GM19025 (cell line): ENCODE results near the gene TAF3.

ENCODE experiments used
- ATAC-seq: cut with Tn5 transposase; IDR thresholded peaks from one replicate; pipeline ENCODE4 v1.9.1; 2021; ENCODE audit warnings: mild to moderate bottlenecking, low read depth, moderate library complexity; ENCODE audit not compliant: unreplicated experiment

Gene TAF3

DNA sequence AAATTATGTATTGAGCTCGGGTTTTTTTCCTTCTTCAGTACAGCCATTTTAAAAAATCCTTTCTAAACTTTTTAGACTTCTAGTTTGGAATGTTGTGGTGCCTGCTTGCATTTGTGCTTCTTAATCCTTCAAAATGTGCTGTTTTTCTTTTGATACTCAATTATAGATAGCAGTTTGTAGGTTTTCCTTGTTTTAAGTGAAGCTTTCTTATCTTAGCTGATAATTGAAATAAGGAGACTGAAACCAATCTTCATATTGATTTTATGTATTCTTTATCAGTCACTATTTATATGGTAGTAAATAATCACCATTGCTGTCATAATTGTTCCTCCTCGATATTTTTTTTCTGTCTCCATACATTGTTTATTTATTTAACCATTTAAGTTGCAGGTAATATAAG lies 56.6 kb downstream of the TAF3 start:
- ATAC-seq = no peak

DNA sequence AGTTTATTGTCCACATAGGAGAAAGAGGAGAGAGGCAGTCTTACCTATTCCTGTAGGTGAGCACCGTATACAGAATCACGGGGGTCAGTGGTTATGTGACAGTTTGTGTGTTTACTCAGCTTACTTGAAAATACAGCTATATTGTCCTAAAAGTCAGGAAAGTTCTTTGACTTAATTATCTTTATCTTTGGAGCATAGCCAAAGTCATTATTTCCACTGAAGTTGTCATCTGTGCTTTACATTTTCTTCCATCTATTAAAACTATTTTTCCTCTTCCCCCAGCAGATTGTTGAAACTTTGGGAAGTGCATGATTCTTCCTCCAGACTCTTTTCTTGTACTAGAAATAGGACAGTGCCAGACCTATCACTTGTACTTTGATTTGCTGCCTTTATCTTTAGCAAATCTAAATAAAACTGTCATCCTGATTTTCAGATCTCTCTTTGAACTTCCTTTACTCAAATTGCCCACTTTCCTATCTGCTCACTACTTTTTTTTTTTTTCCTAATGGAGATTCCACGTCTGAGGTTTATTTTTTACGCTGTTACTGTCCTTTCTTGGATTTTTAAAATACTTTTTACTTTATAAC lies 58.3 kb downstream of the TAF3 start:
- ATAC-seq = no peak

DNA sequence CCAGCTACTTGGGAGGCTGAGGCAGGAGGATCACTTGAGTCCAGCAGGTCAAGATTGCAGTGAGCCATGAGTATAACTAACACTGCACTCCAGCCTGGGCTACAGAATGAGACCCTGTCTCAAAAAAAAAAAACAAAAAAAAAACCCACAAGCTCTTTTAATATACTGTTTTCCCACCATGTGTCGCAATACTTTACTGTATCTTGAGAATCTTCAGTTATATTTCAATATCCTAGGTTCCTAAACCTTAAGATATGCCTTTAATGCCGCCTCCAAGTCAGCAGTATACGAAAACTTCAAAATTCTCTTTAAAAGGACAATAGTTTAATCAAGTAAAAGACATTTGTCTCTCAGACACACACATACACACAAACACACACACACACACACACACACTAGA lies 62.8 kb downstream of the TAF3 start:
- ATAC-seq = no peak

DNA sequence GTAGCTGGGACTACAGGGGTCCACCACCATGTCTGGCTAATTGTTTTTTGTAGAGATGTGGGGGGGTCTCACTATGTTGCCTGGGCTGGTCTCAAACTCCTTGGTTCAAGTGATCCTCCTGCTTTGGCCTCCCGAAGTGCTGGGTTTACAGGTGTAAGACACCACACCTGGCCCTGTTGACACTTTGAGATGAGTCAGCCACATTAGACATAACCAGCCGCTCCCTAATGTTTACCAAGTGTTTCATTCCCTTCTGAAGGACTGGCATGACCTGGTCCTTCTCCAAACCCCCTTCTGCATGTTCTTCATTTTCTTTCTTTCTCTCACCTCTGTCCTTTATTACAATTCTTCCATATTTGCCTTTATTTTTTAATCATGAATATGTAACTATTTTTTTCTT lies 67.8 kb downstream of the TAF3 start:
- no peak for ATAC-seq

DNA sequence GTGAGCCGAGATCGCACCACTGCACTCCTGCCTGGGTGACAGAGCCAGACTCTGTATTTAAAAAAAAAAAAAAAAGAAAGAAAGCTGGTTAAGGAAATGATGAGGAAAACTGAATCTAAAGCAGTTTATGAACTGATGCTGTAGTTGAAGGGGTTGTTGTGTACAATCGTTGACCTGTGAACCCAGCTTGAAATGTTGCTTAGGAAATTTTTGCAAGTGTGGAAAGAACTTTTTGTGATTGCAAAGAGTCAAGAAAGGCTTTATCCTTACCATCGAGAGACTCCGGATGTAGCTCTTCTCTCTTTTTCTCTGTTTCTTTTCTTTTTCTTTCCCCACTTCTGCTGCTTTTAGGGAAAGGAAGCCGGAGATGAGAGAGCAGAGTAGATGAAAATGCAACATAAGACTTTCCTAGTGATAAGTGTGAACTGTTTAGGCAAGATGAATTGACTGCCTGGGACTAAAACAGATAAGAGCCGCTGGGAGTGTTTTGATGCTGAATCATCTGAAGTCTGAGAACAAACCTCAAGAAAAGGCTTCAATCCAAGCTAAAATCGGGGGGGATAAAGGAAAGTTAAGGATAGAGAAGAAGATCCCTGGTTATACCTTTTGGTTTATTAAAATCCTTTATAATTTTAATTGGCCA lies 69.0 kb downstream of the TAF3 start:
- ATAC-seq = no peak

DNA sequence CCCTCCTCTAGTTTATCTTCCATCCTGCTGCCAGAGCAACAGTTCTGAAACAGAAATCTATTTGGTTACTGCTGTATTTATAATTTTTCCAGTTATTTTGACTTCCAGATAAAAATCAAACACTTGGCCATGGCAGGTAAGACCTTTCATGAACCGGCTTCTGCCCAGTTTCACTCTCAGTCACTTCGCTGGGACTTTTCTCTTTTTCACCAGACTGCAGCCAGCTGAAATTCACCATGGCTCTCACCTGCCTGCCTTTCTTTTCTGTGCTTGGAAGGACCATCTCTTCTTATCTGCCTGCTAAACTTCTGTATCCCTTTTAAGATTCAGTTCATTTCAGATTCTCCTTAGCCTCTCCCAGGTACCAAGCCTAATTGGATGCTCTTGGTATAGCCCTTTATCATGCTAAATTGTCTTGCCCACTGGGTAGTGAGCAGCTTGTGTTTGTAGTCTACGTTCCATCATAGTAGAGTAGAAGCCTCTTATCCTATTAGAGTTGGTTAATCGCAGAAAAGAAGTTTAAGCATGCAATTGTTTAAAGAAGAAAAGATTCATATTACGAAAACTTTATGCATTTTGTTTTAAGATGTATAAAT lies 71.7 kb downstream of the TAF3 start:
- no peak for ATAC-seq

DNA sequence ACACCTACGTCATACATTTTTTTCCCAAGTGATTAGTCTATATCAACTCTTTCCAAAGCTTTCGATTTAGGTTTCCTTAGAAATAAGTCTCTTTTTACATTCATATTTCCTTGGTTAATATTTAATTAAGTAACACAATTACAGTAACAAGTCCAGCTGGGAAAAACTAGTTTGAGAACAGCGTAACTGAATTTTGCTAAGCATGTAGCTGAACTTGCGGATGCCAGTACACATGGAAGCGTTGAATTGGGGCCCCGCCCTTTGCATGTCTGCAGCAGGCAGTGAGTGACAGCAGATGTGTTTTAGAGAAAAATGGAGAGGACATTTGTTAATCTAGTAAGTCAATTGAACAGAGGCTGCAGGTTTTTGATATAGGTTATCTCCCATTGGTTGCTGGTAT lies 72.5 kb downstream of the TAF3 start:
- ATAC-seq = no peak

DNA sequence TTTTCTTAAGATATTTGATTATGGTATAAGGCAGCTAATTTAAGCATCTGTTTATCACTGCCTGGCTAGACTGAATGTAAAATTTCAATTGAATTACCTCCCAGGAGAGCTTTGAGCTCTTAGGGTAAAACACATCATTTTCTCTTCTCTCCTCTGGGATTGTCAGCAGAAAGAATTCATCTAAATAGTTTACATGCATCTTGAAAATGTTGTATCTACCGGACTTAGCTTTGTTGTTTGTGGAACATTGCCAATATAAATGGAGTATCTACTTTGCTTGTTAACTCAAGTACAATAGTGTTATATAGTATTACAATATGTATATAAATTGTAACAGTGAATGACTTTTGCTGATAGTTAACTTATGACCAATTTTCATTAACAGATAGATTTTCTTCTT lies 73.3 kb downstream of the TAF3 start:
- no peak for ATAC-seq

DNA sequence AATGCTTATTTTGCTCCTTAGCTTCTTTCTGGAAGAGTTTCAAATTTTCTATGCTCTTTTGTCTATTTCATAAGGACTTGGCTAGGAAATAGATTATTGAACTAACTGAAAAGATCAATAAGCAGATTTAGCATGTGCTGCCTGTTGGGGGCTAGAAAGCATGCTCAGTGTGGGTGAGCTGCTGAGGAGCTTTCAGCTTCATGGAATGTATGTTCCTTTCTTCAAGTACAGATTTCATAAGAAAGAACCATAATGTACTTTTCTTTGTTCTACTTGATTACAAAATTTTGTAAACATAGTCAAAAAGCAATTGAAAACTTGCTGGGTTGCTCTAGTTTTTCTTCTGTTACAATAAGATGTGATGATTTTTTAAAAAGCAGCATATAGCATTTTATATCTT lies 73.8 kb downstream of the TAF3 start:
- no peak for ATAC-seq

DNA sequence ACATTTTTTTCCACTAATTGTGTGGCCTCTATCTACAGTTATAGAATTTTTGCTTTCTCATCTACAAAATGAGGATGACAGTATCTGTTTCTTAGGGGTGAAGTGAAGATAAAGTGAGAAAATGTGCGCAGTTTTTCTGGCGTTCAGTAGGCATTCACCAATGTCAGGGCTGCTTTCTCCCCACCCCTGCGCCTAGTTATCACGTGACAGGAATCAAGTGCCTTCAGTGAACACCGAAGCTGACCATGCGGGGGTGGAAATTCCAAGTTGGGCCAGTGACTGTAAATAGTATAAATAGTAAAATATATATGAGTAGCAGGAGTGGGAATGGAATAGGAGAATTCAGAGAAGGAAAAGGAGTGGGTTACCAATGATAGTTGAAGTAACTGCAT lies 77.4 kb downstream of the TAF3 start:
- no peak for ATAC-seq

DNA sequence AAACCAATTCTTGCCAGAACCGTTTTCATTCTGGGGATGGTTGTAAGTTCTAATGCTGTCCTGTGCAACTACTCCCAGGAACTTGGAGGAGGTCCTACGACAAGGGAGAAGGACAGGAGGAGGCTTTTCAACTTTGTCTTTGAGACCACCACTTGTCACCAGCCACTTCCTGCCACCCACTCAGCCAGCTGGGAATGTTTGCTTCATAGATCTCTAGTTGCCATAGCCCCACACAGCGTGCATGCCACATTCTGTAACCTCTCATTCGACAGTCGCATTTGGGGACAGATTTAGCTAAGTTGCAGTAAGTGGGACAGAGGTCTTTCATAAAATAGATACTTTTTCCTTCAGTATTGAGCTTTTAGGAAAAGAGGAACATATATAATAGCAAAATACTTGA lies 78.0 kb downstream of the TAF3 start:
- no peak for ATAC-seq

DNA sequence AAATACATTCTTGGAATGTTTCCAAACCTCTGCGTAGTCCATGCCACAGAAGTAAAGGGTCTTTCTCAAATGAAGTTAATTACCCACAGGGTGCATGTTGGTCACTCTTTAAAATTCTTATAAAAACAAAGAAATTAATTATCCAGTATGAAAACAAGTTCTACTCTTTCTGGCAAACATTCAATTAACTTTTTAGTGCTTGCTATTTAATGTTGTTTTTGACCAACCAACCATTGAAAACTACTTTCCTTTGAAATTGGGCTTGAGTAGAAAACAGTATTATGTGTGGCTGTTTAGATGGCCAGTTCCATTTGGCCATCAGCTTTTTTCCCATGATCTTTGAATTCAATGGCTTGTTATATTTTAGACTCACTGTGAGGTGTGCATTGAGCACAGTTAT lies 83.0 kb downstream of the TAF3 start:
- ATAC-seq = no peak

DNA sequence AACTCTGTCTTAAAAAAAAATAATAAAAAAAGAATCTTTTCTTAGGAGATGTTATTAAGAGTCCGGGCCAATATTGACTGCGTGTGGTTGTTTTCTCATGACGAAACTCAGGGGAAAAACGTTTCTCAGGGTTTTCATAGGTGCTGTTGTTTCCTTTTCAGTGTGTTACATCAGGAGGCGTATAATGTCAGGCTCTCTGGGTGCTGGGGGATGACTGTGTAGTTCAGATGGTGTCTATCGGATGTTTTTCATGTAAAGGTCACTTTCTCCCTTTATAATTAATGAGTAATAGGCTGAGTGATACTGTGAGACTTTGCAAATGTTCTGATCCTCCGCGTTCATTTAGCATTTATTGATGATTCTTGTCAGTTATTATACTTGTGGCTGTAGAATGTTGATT lies 84.1 kb downstream of the TAF3 start:
- ATAC-seq = no peak

DNA sequence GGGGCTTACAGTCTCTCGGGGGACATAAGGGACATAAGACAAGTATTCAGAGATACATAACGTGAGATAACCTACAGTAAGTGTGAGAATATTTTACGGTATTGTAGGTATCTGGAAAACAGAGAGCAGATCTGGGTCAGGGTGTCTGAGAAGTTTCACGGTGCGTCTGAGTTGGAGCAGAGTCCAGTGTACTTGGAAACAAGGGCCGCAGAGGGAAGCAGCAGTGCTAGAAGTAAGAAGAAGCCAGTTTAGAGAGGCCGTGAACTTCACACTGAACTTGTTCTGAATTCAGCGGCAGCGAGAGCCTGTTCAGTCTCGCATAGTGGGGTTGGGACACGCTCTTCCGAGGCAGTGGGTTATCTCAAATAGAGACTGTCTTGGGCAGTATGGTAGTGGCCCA lies 85.5 kb downstream of the TAF3 start:
- no peak for ATAC-seq

DNA sequence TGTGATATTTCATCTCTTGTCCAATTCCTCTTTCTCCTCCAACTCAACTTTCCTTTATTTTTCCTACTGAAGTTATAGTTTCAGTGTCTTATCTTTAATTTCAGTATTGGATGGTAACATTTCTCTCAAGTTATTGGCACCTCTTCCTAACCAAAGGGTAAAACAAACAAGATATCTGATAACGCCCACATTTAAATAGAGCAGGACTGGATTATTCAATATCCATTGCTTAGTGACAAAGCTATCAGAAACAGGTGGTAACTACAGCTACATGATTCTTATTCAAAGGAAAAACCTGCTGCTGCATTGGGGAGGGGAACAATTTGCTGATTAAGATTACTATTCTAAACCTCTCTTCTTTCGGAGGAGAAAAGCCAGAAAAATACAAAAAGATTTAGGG lies 87.8 kb downstream of the TAF3 start:
- no peak for ATAC-seq

DNA sequence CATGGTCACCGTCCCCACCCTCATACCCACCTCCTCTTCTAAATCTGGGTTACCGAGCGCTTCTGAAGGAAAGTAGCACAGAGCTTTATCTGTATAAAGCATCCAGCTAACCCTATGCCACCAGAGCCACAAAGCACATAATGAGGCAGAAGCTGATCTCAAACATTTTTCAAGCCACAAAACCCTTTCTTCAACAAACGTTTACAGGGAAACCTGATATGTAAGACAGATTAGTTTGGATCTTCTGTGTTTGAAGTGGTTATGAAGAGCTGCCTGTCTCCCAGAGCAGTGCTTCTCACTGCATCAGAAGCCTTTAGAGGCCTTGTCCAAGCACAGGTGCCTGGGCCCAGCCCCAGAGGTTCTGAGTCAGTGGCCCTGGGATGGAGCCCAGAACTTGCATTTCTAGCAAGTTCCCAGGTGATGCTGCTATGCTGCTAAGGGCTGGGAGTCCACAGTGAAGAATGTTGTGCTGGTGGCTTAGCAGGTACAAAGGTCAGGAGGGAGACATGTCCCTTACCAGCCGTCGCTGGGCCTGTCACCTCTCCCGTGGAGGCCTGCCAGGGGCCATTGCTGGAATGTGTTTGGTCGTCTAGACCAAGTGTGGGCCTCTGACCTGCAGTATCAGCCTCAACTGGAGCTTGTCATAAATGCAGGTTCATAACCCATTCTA lies 90.4 kb downstream of the TAF3 start:
- ATAC-seq = no peak

DNA sequence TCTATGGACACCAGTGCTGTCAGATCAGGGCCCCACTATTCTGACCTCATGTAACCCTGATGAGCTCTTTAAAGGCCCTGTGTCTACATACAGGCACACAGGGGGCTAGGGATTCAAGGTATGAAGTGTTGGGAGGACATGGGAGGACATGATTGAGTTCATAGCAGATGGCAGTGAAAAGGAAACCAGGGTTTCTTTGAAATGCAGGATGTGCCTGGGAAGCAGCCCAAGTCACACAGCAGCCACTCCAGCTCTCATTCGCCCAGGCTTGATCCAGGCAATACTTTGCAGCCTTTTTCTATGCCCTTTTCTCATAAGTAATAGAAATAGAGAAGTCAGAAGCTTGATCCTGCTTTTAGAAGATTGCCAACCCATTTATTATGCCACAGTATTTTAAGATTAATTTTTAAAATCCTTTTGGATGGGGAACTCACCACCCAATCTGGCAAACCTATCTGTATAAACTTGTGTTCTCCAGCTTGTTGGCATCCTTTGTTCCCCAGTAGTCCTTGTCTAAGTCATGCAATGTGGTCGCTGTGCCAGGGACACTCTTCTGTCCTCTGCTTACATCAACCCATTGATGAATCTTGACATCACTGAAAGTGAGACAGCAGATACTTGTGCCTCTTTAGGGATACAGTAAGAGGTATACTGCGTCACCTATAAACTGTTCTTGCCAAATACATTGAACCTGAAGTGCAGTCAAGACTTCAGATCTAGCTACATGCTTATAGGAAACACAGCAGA lies 95.0 kb downstream of the TAF3 start:
- ATAC-seq = no peak

DNA sequence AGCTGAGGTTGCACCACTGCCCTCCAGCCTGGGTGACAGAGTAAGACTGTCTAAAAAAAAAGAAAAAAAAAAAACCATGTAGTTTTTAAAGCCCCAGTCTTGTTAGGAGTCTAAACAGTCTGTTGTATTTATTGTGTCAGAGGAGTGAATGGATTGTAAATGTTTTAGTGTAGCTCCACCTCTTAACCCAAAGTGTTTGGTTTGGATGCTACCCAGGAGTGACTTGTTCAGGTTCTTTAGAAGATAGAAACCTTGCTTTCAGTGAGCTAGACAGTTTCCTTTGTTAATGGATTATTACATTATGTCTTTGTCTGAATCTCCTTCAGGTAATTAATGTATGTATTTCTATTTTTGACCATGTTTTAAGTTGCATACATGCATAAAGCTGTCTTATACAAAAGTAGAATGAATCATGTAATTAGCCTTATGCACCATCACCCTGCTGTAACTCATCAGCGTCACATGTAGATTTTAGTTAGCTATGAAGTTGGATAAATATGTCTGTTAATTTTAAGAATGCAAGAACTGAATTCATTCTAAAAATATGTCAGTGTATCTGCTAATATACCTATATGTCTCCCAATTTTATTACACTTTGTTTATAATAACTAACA lies 97.7 kb downstream of the TAF3 start:
- ATAC-seq = no peak

DNA sequence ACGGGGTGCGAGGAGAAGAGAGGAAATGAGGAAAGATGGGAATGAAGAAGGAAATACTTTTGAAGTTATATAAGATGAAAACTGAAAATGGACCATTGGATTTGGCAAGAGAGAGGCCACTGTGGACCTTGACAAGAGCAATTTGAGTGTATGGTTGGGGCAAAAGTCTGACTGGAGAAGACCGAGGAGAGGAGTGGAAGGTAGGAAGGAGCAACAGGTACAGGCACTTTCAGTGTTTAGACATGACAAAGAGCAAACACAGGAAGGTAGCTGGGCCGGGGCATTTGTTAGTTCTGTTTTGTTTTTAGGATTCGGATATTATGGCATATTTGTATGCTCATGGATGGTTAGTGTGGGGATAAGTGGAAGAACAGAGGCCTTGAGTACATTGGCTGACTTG lies 99.4 kb downstream of the TAF3 start:
- no peak for ATAC-seq

DNA sequence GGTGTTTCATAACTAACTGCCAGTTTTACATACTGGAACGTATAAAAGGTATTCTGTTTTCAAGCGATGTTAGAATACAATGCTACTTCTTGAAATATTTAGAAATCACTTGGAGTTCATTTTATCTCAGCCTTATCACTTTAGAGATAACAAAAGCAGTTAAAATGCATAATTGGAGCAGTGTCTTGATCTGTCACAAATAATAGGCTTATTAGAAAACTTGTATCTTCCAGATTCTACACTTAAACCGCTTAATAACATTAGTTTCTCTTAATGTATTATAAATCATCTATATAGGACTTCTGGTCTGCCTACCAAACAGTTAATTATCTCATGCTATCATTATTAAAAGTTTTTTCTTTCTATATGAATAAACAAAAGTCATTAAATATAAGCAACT lies 104.4 kb downstream of the TAF3 start:
- ATAC-seq = no peak

DNA sequence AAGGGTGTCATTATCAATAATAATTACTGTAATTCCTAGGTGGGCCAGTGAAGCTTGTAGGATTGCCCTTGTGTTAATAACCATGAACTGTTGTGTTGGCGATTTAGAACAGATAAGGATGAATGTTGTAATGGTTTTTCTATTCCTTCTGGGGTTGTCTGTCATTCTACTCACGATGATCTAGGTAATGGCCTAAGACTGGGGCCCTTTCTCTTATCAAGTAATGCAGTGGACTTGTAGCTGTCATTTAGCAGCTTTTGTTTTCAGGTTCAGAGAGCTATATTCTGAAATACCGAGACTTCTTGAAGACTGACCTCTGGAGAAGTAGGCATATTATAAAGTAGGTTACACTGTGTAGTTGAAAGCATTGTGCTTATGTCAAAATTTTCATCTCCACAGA lies 110.2 kb downstream of the TAF3 start:
- ATAC-seq = no peak
